Fibroblast of skin of left biceps (primary cell): Measurements from ENCODE around the gene ARHGAP18.

Experiments
- DNase-seq, 2 experiments: peaks; one replicate each; pipeline ENCODE4 v3.0.0-alpha.2; 2013; ENCODE audit warnings: low read depth in 2 of 2

ARHGAP18 gene

GRCh38 chr6:129709769-129710449, at the start of gene ARHGAP18:
TSS of gene ARHGAP18 (minus strand) at chr6:129710177. CDS start at chr6:129710136, 41 bp downstream.
- DNase-seq = peak in 1 of 2 experiments; percentile 43

- no peak for DNase-seq
Observed at GRCh38 chr6:129755787-129756186, 45.8 kb upstream of the ARHGAP18 start.

GRCh38 chr6:129754750-129755149, 44.8 kb upstream of the ARHGAP18 start:
- DNase-seq = peak in 1 of 2 experiments; percentile 22

GRCh38 chr6:129753422-129753821, 43.4 kb upstream of the ARHGAP18 start:
- peak; percentile 27 to 35 for DNase-seq

GRCh38 chr6:129751384-129751783, 41.4 kb upstream of the ARHGAP18 start:
- no peak for DNase-seq

GRCh38 chr6:129750360-129750759, 40.4 kb upstream of the ARHGAP18 start:
- DNase-seq = no peak

- peak; percentile 62 to 71 for DNase-seq
Observed at GRCh38 chr6:129749749-129750120, 39.8 kb upstream of the ARHGAP18 start.

- peak in 1 of 2 experiments; percentile 35 for DNase-seq
Observed at GRCh38 chr6:129748901-129749748, 39.1 kb upstream of the ARHGAP18 start.

- peak in 1 of 2 experiments; percentile 25 for DNase-seq
Observed at GRCh38 chr6:129748212-129748900, 38.4 kb upstream of the ARHGAP18 start.

- no peak for DNase-seq
Observed at GRCh38 chr6:129747588-129748112, 37.7 kb upstream of the ARHGAP18 start.

GRCh38 chr6:129744880-129745237, 34.9 kb upstream of the ARHGAP18 start:
- DNase-seq = no peak

- peak; percentile 45 to 54 for DNase-seq
Observed at GRCh38 chr6:129744201-129744879, 34.4 kb upstream of the ARHGAP18 start.

GRCh38 chr6:129740013-129740412, 30.0 kb upstream of the ARHGAP18 start:
- no peak for DNase-seq

- no peak for DNase-seq
Observed at GRCh38 chr6:129736105-129736504, 26.1 kb upstream of the ARHGAP18 start.

- no peak for DNase-seq
Observed at GRCh38 chr6:129733290-129733689, 23.3 kb upstream of the ARHGAP18 start.

GRCh38 chr6:129732542-129732941, 22.6 kb upstream of the ARHGAP18 start:
- DNase-seq = no peak

- no peak for DNase-seq
Observed at GRCh38 chr6:129732034-129732433, 22.1 kb upstream of the ARHGAP18 start.

- no peak for DNase-seq
Observed at GRCh38 chr6:129731428-129731827, 21.5 kb upstream of the ARHGAP18 start.

GRCh38 chr6:129730477-129731165, 20.6 kb upstream of the ARHGAP18 start:
- DNase-seq = no peak

GRCh38 chr6:129726650-129727049, 16.7 kb upstream of the ARHGAP18 start:
- DNase-seq = no peak

- no peak for DNase-seq
Observed at GRCh38 chr6:129725341-129725740, 15.4 kb upstream of the ARHGAP18 start.
